SU-DHL-6 (cell line): ENCODE data around the gene SPOCD1.

Experiments
- EZH2phosphoT487 ChIP-seq: fragments of 200-600 bp; sonication (generic), shearing (Covaris generic); conservative IDR thresholded peaks from 2 replicates; pipeline ENCODE4 v1.6.1; 2018; ENCODE audit warnings: mild to moderate bottlenecking, antibody characterized with exemption, low read length, moderate library complexity, mixed read lengths
- TF ChIP-seq, protein P1 (sequence below): fragments of 200-600 bp; sonication (generic); IDR thresholded peaks from one replicate; pipeline ENCODE4 v1.5.1; 2017; ENCODE audit warnings: antibody characterized with exemption, mild to moderate bottlenecking, low read length, moderate library complexity; ENCODE audit not compliant: insufficient read depth, poor library complexity, severe bottlenecking

DNA sequence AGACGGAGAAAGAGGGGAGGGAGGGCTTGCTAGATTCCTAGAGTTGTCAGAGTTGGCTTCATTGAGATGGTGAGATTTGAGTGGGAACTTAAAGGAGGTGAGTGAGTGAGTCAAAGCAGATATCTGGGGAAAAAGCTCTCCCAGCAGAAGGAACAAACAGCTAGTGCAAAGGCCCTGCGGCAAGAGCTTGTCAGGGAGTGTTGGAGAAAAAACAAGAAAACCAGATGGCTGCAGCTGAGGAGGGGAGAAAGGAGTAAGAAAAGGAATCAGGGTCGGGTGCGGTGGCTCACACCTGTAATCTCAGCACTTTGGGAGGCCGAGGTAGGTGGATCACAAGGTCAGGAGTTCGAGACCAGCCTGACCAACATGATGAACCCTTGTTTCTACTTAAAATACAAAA, 40.3 kb upstream of the SPOCD1 start:
- TF ChIP-seq, protein P1, sequence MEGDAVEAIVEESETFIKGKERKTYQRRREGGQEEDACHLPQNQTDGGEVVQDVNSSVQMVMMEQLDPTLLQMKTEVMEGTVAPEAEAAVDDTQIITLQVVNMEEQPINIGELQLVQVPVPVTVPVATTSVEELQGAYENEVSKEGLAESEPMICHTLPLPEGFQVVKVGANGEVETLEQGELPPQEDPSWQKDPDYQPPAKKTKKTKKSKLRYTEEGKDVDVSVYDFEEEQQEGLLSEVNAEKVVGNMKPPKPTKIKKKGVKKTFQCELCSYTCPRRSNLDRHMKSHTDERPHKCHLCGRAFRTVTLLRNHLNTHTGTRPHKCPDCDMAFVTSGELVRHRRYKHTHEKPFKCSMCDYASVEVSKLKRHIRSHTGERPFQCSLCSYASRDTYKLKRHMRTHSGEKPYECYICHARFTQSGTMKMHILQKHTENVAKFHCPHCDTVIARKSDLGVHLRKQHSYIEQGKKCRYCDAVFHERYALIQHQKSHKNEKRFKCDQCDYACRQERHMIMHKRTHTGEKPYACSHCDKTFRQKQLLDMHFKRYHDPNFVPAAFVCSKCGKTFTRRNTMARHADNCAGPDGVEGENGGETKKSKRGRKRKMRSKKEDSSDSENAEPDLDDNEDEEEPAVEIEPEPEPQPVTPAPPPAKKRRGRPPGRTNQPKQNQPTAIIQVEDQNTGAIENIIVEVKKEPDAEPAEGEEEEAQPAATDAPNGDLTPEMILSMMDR: no peak
- TF ChIP-seq EZH2phosphoT487: no peak
